SW480 (cell line): ENCODE measurements around the gene TRH.
A peak's percentile ranks its signal among the peaks of the same experiment; 100 is the strongest.

Experiments used
- DNase-seq: peaks from one replicate; pipeline ENCODE4 v3.0.0-alpha.2; 2016; ENCODE audit warnings: low spot score

TRH gene

GRCh38 chr3:129974564-129974832 lies at the start of gene TRH:
Gene TRH, plus strand, starts transcription at chr3:129974720. Its CDS starts 1,097 bp downstream, at chr3:129975817.
- no peak for DNase-seq

GRCh38 chr3:129927072-129927471 lies 47.4 kb upstream of the TRH start:
- no peak for DNase-seq

- DNase-seq, result no peak
Observed at GRCh38 chr3:129929383-129929782, 45.1 kb upstream of the TRH start.

GRCh38 chr3:129933471-129933870 lies 41.0 kb upstream of the TRH start:
- no peak for DNase-seq

- DNase-seq, result peak; percentile 18
Observed at GRCh38 chr3:129934234-129935123, 40.0 kb upstream of the TRH start.

- DNase-seq, result peak; percentile 73
Observed at GRCh38 chr3:129936757-129937156, 37.8 kb upstream of the TRH start.

- no peak for DNase-seq
Observed at GRCh38 chr3:129937717-129938116, 36.8 kb upstream of the TRH start.

GRCh38 chr3:129938140-129938930 lies 36.2 kb upstream of the TRH start:
- DNase-seq, result no peak

- DNase-seq, result no peak
Observed at GRCh38 chr3:129940086-129940485, 34.4 kb upstream of the TRH start.

- DNase-seq, result peak; percentile 54
Observed at GRCh38 chr3:129942296-129942695, 32.2 kb upstream of the TRH start.

- no peak for DNase-seq
Observed at GRCh38 chr3:129943020-129943419, 31.5 kb upstream of the TRH start.

GRCh38 chr3:129944709-129945108 lies 29.8 kb upstream of the TRH start:
- DNase-seq, result no peak

- no peak for DNase-seq
Observed at GRCh38 chr3:129947538-129948240, 26.8 kb upstream of the TRH start.

- no peak for DNase-seq
Observed at GRCh38 chr3:129950318-129951046, 24.0 kb upstream of the TRH start.

GRCh38 chr3:129952556-129953355 lies 21.8 kb upstream of the TRH start:
- no peak for DNase-seq

- no peak for DNase-seq
Observed at GRCh38 chr3:129953621-129954020, 20.9 kb upstream of the TRH start.

- DNase-seq, result no peak
Observed at GRCh38 chr3:129954514-129954913, 20.0 kb upstream of the TRH start.

GRCh38 chr3:129956936-129957335 lies 17.6 kb upstream of the TRH start:
- DNase-seq, result no peak

- no peak for DNase-seq
Observed at GRCh38 chr3:129958755-129959154, 15.8 kb upstream of the TRH start.

GRCh38 chr3:129961141-129961541 lies 13.4 kb upstream of the TRH start:
- no peak for DNase-seq

- no peak for DNase-seq
Observed at GRCh38 chr3:129962600-129962999, 11.9 kb upstream of the TRH start.
